GM23338 (cell line): Measurements from ENCODE around the gene PHOX2A. TPM values are rescaled to one million over a fixed set of nuclear protein-coding genes. Genes with fewer than 3 reads are reported as not detected.

Source experiments
- CTCF ChIP-seq, 2 experiments: fragments of 200-600 bp in 1 of 2; sonication (generic) in 1 of 2; conservative IDR thresholded peaks; 2 replicates each; pipeline versions ENCODE4 v1.5.1 to v1.6.1; 2016 to 2017; ENCODE audit warnings: antibody characterized with exemption in 2 of 2, low read depth in 2 of 2, mild to moderate bottlenecking in 2 of 2, moderate library complexity in 1 of 2
- EZH2phosphoT487 ChIP-seq: fragments of 200-600 bp; sonication (generic); IDR thresholded peaks from one replicate; pipeline ENCODE4 v1.8.1; 2018; ENCODE audit warnings: antibody characterized with exemption; ENCODE audit not compliant: unreplicated experiment
- JUNB ChIP-seq: IDR thresholded peaks from one replicate; pipeline ENCODE4 v1.6.1; 2016; ENCODE audit warnings: antibody characterized with exemption; ENCODE audit not compliant: unreplicated experiment
- POLR2AphosphoS5 ChIP-seq: IDR thresholded peaks from 2 replicates; pipeline ENCODE4 v1.6.1; 2016; ENCODE audit warnings: antibody characterized with exemption, low read depth
- REST ChIP-seq: IDR thresholded peaks from one replicate; pipeline ENCODE4 v1.6.1; 2018; ENCODE audit warnings: antibody characterized with exemption; ENCODE audit not compliant: unreplicated experiment
- STAT1 ChIP-seq: IDR thresholded peaks from one replicate; pipeline ENCODE4 v1.6.1; 2016; ENCODE audit warnings: antibody characterized with exemption; ENCODE audit not compliant: unreplicated experiment
- ZNF114 ChIP-seq: fragments of 250-450 bp; sonication (Bioruptor Pico); IDR thresholded peaks from 2 replicates; pipeline ENCODE4 v1.5.0; 2020; ENCODE audit warnings: mild to moderate bottlenecking, moderate library complexity
- polyA plus RNA-seq: library from polyadenylated mRNA; unstranded; fragments of >200 nt; fragmentation: Nextera tagmentation; extraction: Ambion mirVana; gene quantifications from 2 replicates; pipeline ENCODE4 v1.2.1, GENCODE V29; 2016
- total RNA-seq: library from RNA; depleted of rRNA; stranded (reverse); fragments of >200 nt; shearing (Covaris generic); gene quantifications from 2 replicates; pipeline ENCODE4 v1.2.3, GENCODE V29; 2014
- TF ChIP-seq, protein P1 (sequence below): fragments of 250-450 bp; sonication (Bioruptor Pico); IDR thresholded peaks from 2 replicates; pipeline ENCODE4 v1.5.0; 2020; ENCODE audit warnings: mild to moderate bottlenecking, moderate library complexity

Gene PHOX2A
- total and polyA plus RNA-seq, 2 experiments from 2014 or later: 0.31 TPM; not detected in 1

DNA sequence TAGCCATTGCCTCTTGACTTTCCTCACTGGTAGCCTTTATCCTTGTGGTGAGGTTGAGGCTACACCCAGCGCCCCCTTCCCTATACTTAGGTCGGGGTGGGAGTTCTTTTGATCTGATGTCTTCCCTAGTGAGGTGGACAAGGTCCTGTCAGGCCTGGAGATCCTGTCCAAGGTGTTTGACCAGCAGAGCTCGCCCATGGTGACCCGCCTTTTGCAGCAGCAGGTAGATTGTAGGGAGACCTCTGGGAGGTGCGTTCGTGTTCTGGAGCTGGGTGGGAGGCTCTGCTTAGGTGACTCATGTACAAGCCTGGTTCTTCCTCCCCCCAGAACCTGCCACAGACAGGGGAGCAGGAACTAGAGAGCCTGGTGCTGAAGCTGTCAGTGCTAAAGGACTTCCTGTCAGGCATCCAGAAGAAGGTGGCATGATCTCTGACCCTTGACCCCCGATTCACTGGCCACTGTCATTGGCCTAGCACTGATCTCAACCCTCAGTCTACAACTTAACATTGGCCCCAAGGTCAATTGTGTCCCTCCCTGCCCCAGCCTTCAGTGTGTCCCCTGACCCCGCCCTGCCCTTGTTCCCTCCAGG lies 14.5 kb downstream of the PHOX2A start (continued):
- TF ChIP-seq, protein P1, sequence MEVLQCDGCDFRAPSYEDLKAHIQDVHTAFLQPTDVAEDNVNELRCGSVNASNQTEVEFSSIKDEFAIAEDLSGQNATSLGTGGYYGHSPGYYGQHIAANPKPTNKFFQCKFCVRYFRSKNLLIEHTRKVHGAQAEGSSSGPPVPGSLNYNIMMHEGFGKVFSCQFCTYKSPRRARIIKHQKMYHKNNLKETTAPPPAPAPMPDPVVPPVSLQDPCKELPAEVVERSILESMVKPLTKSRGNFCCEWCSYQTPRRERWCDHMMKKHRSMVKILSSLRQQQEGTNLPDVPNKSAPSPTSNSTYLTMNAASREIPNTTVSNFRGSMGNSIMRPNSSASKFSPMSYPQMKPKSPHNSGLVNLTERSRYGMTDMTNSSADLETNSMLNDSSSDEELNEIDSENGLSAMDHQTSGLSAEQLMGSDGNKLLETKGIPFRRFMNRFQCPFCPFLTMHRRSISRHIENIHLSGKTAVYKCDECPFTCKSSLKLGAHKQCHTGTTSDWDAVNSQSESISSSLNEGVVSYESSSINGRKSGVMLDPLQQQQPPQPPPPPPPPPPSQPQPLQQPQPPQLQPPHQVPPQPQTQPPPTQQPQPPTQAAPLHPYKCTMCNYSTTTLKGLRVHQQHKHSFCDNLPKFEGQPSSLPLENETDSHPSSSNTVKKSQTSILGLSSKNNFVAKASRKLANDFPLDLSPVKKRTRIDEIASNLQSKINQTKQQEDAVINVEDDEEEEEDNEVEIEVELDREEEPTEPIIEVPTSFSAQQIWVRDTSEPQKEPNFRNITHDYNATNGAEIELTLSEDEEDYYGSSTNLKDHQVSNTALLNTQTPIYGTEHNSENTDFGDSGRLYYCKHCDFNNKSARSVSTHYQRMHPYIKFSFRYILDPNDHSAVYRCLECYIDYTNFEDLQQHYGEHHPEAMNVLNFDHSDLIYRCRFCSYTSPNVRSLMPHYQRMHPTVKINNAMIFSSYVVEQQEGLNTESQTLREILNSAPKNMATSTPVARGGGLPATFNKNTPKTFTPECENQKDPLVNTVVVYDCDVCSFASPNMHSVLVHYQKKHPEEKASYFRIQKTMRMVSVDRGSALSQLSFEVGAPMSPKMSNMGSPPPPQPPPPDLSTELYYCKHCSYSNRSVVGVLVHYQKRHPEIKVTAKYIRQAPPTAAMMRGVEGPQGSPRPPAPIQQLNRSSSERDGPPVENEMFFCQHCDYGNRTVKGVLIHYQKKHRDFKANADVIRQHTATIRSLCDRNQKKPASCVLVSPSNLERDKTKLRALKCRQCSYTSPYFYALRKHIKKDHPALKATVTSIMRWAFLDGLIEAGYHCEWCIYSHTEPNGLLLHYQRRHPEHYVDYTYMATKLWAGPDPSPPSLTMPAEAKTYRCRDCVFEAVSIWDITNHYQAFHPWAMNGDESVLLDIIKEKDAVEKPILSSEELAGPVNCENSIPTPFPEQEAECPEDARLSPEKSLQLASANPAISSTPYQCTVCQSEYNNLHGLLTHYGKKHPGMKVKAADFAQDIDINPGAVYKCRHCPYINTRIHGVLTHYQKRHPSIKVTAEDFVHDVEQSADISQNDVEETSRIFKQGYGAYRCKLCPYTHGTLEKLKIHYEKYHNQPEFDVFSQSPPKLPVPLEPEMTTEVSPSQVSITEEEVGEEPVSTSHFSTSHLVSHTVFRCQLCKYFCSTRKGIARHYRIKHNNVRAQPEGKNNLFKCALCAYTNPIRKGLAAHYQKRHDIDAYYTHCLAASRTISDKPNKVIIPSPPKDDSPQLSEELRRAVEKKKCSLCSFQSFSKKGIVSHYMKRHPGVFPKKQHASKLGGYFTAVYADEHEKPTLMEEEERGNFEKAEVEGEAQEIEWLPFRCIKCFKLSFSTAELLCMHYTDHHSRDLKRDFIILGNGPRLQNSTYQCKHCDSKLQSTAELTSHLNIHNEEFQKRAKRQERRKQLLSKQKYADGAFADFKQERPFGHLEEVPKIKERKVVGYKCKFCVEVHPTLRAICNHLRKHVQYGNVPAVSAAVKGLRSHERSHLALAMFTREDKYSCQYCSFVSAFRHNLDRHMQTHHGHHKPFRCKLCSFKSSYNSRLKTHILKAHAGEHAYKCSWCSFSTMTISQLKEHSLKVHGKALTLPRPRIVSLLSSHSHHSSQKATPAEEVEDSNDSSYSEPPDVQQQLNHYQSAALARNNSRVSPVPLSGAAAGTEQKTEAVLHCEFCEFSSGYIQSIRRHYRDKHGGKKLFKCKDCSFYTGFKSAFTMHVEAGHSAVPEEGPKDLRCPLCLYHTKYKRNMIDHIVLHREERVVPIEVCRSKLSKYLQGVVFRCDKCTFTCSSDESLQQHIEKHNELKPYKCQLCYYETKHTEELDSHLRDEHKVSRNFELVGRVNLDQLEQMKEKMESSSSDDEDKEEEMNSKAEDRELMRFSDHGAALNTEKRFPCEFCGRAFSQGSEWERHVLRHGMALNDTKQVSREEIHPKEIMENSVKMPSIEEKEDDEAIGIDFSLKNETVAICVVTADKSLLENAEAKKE (CRISPR knock-in tag): no peak
- TF ChIP-seq REST: no peak
- TF ChIP-seq CTCF (conservative IDR thresholded peaks at IDR 0.05; ENCODE audit: low read depth in 2 of 2): no peak
- TF ChIP-seq EZH2phosphoT487: no peak
- TF ChIP-seq STAT1: no peak
- no peak for TF ChIP-seq POLR2AphosphoS5
- no peak for TF ChIP-seq JUNB
- no peak for TF ChIP-seq ZNF114 (CRISPR knock-in tag)
